Measurements from ENCODE around the gene TBXAS1.
A peak's percentile ranks its signal among the peaks of the same experiment; 100 is the strongest.

Gene TBXAS1

GRCh38 chr7:139851770-139852481 is 22.9 kb downstream of the TBXAS1 start:
- DNase-seq (ENCODE audit: low spot score), result no peak
- in situ Hi-C loops (cut with MboI; ENCODE audit: low sequenced_read_pairs, unreplicated experiment), result no loop called here
- TF ChIP-seq, protein P1, sequence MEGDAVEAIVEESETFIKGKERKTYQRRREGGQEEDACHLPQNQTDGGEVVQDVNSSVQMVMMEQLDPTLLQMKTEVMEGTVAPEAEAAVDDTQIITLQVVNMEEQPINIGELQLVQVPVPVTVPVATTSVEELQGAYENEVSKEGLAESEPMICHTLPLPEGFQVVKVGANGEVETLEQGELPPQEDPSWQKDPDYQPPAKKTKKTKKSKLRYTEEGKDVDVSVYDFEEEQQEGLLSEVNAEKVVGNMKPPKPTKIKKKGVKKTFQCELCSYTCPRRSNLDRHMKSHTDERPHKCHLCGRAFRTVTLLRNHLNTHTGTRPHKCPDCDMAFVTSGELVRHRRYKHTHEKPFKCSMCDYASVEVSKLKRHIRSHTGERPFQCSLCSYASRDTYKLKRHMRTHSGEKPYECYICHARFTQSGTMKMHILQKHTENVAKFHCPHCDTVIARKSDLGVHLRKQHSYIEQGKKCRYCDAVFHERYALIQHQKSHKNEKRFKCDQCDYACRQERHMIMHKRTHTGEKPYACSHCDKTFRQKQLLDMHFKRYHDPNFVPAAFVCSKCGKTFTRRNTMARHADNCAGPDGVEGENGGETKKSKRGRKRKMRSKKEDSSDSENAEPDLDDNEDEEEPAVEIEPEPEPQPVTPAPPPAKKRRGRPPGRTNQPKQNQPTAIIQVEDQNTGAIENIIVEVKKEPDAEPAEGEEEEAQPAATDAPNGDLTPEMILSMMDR (IDR thresholded peaks at IDR 0.05; ENCODE audit: borderline replicate concordance, control extremely low read depth, extremely low read depth, insufficient read depth, missing control alignments), result no peak

DNA sequence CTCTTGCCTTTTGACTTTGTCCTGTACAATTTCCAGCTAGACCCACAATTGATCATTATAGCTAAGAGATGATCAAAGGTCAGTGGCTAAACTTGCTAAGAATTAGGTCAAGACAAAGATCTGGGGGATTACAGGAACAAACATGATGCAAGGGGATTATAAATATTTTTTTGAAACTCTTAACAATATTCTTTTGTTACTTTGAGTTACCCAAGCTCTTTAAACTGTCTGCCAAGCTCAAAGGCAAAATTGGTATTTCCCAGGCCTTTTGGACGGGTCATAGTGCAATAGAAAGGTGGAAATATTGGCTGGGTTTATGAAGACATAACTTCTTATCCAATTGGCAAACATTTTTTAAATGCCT is 23.4 kb downstream of the TBXAS1 start:
- in situ Hi-C loops (cut with MboI; ENCODE audit: low sequenced_read_pairs, unreplicated experiment), result no loop called here
- no peak for DNase-seq (ENCODE audit: low spot score)
- TF ChIP-seq, protein P1 (IDR thresholded peaks at IDR 0.05; ENCODE audit: borderline replicate concordance, control extremely low read depth, extremely low read depth, insufficient read depth, missing control alignments), result no peak

DNA sequence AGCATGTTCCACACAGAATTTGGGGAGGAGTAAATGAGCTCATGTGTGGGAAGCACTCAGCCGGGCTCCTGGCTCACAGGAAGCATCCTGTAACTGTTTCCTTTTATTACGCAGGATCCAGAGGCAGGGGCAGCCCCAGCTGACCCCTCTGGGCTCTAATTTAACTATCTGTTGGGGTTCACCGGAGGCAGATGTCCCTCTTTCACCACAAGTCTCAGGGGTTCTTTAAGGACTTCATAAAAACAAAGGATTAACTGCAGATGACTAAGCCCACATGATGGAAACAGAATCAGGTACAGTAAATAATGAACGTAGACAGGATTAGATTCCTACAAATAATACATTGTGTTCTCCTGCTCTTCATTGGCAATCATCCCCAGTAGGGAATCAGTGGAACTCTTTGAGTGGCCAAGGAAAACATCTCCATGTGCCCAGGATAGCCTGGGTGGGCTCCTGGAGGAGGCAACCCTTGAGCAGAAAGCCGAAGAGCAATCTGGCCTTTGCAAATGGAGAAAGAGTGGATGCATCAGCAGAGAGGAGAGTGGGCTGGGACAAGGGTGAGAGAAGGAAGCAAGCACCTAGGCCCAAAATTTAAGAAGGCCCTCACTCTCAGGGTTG is 24.6 kb downstream of the TBXAS1 start:
- DNase-seq (ENCODE audit: low spot score), result no peak
- TF ChIP-seq, protein P1 (IDR thresholded peaks at IDR 0.05; ENCODE audit: borderline replicate concordance, control extremely low read depth, extremely low read depth, insufficient read depth, missing control alignments), result no peak
- in situ Hi-C loops (cut with MboI; ENCODE audit: low sequenced_read_pairs, unreplicated experiment), result no loop called here

DNA sequence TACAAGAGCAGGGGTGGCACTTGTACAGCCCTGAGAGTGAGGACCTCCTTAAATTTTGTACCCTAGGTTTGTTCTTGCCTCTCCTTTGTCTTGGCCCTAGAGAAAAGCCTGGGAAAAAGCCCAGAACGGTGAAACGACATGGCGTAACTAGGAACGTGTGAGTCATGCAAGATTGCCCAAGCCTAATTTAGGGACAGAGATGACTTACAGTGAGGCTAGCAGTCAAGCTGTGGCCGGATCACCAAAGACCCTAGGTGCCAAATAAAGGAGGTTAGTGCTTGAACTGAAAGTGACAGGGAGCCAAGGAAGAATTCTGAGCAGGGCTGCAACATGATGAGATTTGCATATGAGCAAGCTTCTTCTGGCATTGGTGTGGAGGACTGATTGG is 25.1 kb downstream of the TBXAS1 start:
- TF ChIP-seq, protein P1 (IDR thresholded peaks at IDR 0.05; ENCODE audit: borderline replicate concordance, control extremely low read depth, extremely low read depth, insufficient read depth, missing control alignments), result no peak
- in situ Hi-C loops (cut with MboI; ENCODE audit: low sequenced_read_pairs, unreplicated experiment), result no loop called here
- no peak for DNase-seq (ENCODE audit: low spot score)

DNA sequence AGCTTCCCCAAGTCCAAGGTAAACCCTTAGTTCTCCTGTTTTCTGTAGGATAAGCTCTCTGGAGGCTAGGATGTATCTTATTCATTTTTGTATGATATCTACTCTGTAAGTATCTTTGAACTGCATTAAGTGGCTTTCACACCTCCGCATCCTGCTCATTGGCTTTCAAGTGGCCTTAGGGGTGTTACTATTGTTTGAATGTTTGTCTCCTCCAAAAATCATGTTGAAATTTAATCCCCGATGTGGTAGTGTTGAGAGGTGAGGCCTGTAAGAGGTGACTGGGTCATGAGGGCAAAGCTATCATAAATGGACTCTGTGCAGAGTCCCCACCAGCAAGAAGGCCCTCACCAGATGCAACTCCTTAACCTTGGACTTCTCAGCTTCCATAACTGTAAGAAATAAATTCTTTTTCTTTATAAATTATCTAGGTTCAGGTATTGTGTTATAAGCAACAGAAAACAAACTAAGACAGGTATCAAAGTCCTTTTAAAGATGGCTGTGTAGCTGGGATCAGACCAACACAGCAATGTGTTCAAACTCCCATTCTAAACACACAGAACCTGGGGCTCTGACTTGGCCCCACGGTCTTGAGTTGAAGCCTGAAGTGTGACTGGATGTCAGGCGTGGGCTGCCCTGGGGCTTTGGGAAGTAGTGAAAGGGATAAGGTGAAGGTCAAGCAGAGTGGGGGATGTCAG is 25.9 kb downstream of the TBXAS1 start:
- TF ChIP-seq, protein P1 (IDR thresholded peaks at IDR 0.05; ENCODE audit: borderline replicate concordance, control extremely low read depth, extremely low read depth, insufficient read depth, missing control alignments), result no peak
- DNase-seq (ENCODE audit: low spot score), result no peak
- in situ Hi-C loops (cut with MboI; ENCODE audit: low sequenced_read_pairs, unreplicated experiment), result no loop called here

- in situ Hi-C loops (cut with MboI; ENCODE audit: low sequenced_read_pairs, unreplicated experiment), result no loop called here
- TF ChIP-seq, protein P1 (IDR thresholded peaks at IDR 0.05; ENCODE audit: borderline replicate concordance, control extremely low read depth, extremely low read depth, insufficient read depth, missing control alignments), result no peak
- peak; percentile 58 for DNase-seq (ENCODE audit: low spot score)
Measured at GRCh38 chr7:139855498-139856270, 26.6 kb downstream of the TBXAS1 start.

All from GM13976 (cell line).